ENCODE data around the gene PERP.
"Not testable (repeated sequence)": the region's sequence is repeated elsewhere in the genome, so short reads cannot be mapped to it uniquely, and the experiment has no call there.

PERP gene

GRCh38 chr6:138105446-138105845 is 1.8 kb downstream of the PERP start:
- DNase-seq (ENCODE audit: low read depth in 2 of 2), result no peak

GRCh38 chr6:138104618-138105213 is 2.5 kb downstream of the PERP start:
- DNase-seq (ENCODE audit: low read depth in 2 of 2), result no peak

DNA sequence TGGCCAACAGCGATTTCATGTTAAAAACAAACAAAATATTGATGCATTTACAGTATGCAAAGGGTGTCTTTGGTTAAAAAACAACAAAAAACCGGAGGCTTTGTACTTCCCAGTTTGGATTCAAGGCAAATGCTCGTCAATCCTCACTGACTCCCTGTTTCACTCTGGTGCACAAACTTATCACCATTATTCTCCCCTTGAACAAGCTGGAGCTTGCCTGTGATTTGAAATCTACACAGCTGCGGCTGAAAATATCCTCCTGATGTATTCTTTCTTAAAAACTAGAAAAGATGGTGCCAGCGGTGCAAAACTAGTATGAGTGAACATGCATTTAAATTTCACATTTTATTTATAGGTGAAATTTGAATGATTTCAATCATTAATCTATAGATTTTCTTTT is 3.3 kb downstream of the PERP start:
- no peak for DNase-seq (ENCODE audit: low read depth in 2 of 2)

- DNase-seq (ENCODE audit: low read depth in 2 of 2), result no peak
These were observed 5.1 kb downstream of the PERP start for GRCh38 chr6:138101946-138102731.

DNA sequence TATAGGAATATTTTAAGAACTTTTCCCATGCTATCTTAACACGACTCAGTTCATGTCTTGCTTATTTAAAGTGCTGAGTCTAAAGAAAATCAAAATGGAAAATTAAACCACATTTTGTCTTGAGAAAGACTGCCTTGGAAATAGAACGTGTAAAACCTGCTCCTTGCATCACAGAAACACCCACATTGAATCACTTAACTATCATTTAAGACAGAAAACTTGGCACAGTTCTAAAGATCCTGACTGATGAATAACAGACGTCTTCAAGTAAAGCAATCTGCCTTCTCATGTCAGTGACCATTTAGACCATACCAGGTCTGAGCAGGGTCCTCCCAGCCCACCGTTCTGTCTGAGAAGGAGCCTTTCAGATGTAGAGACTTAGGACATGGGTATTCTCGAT is 7.4 kb downstream of the PERP start:
- DNase-seq (ENCODE audit: low read depth in 2 of 2), result no peak

- DNase-seq (ENCODE audit: low read depth in 2 of 2), result no peak
These were observed 8.9 kb downstream of the PERP start for GRCh38 chr6:138098306-138098705.

DNA sequence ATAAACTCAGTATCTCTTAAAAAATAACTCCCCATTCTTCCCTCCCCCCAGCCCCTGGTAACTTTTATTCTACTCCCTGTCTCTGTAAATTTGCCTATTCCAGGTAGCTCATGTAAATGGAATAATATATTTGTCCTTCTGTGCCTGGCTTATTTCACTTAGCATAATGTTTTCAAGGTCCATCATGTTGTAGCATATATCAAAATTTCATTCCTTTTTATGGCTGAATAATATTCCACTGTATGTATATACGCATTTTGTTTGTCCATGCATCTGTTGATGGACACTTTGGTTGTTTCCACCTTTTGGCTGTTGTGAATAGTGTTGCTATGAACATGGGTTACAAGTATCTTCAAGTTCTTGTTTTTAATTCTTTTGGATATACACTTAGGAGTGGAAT is 13.0 kb downstream of the PERP start:
- DNase-seq (ENCODE audit: low read depth in 2 of 2), result no peak

GRCh38 chr6:138093632-138094031 is 13.6 kb downstream of the PERP start:
- DNase-seq (ENCODE audit: low read depth in 2 of 2), result no peak

DNA sequence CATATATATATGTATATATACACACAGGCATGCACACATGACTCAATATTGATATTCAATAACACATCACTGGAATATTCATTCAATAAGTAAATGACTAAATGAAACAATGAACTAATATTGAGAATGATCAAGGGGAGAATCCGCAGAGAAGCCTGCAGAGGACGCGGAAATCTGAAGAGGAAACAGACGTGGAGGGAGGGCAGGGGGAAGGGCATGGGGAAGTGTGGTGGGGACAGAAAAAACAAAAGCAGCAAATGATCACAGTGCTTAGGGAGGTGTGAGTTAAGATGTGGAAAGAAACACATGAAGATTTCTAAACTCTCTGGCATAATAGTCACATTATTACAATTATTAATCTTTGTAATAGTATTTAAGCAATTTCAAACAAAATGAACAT is 14.5 kb downstream of the PERP start:
- DNase-seq (ENCODE audit: low read depth in 2 of 2), result no peak

DNA sequence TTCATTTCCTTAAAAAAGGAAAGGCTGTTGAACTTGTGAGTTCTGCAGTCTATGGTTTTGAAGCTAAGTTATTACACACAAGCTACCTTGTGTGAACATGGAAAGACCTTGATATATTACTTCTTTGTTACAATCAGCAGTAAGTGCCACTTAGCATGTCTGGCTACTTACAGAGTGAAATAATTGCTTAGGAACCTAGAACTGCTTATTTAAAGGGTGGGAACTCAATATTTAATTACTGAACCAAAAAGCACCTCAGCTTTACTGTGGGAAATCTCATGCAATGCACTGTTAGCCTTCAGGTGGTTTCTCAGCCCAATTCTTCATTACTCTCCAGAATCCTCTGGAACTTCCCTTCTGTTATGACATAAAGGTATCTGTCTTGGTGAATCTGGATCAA is 17.9 kb downstream of the PERP start:
- no peak for DNase-seq (ENCODE audit: low read depth in 2 of 2)

DNA sequence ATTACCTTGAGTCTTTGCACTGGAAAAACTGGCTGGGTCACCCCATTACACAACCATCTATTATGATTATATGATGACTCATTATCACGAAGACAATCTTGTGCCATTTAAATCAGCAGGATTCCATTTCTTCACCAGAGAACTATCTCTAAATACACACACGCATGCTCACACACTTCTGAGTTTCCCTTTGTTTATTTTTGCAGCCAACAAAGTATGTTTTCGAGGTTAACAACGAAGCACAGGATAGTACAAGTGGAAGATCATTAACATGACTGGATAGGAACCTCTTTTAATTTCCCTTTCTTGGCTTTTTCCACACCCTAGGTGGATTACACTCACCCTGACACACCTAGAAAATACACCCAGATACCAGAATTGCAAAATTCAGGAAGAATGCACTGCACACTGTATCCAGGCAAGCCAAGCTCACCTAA is 18.9 kb downstream of the PERP start:
- DNase-seq (ENCODE audit: low read depth in 2 of 2), result no peak

GRCh38 chr6:138087593-138088325 is 19.5 kb downstream of the PERP start:
- no peak for DNase-seq (ENCODE audit: low read depth in 2 of 2)

DNA sequence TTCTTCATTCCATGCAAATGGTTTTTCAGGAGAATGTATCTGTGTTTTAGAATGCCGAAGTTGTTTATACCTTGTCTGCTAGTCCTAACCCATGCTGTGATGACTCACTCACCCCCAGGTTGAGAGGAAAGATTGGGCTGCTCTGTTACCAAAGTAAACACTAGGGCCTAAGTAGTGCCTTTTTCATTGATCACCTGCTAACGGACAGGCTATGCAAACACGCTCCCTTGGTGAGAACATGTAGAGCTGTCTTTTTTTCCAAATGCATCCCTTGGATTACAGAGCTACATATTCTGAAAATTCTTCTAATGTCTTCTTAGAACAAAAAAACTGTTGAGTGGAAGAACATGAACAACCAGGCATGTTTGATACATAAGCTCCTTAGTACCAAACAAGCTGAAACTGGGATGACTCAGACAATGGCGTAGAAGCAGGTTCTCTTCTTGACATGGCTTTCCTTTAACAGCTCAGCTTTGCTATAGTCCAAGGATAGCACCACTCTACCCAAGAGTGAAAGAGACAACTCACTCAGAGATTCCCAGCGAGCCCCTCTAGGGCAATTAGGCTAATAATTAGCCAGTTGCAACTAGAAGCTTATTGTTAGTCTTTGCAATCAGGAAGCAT is 20.5 kb downstream of the PERP start:
- DNase-seq (ENCODE audit: low read depth in 2 of 2), result no peak

GRCh38 chr6:138085839-138086222 is 21.4 kb downstream of the PERP start:
- DNase-seq (ENCODE audit: low read depth in 2 of 2), result no peak

- no peak for DNase-seq (ENCODE audit: low read depth in 2 of 2)
These were observed 22.0 kb downstream of the PERP start for GRCh38 chr6:138084904-138085838.

DNA sequence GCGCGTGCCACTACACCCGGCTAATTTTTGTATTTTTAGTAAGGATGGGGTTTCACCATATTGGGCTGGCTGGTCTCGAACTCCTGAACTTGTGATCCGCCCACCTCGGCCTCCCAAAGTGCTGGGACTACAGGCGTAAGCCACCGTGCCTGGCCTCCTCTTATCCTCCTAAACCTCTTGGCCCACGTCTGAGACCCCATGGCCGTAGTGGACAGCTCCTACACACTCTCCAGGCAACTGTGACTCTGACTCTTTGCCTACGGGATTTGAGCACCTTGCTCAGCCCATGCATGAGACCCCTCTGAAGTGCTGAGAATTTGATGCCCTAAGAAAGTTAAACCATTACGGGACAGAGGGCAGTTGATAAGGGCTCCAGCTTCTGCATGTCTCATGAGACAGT is 25.0 kb downstream of the PERP start:
- no peak for DNase-seq (ENCODE audit: low read depth in 2 of 2)

DNA sequence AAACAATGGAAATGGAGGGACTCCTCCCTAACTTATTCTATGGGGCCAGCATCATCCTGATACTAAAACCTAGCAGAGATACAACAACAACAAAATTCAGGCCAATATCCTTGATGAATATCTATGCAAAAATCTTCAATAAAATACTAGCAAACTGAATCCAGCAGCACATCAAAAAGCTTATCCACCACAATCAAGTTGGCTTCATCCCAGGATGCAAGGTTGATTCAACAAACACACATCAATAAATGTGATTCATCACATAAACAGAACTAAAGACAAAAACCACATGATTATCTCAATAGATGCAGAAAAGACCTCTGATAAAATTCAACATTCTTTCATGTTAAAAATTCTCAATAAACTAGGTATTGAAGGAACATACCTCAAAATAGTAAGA is 27.7 kb downstream of the PERP start:
- not testable (repeated sequence) for DNase-seq (ENCODE audit: low read depth in 2 of 2)

- no peak for DNase-seq (ENCODE audit: low read depth in 2 of 2)
These were observed 28.7 kb downstream of the PERP start for GRCh38 chr6:138078491-138078890.

GRCh38 chr6:138073264-138073663 is 34.0 kb downstream of the PERP start:
- DNase-seq (ENCODE audit: low read depth in 2 of 2), result no peak

DNA sequence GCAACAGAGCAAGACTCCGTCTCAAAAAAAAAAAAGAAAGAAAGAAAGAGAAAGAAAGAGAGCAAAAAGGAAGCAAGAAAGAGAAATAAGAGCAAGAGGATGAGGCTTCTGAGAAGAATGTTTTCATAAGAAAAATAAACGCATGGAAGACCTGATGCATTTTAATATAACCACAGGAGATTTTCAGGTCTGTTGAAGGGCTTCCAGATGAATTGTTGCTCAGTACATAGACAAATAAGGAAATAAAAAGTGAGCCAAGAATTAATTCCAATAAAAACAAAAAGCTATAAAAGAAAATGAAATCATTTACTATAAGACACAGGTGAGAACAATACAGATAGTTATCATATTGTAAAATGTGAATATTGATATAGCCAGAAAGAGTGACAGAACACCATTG is 43.5 kb downstream of the PERP start:
- DNase-seq (ENCODE audit: low read depth in 2 of 2), result no peak

DNA sequence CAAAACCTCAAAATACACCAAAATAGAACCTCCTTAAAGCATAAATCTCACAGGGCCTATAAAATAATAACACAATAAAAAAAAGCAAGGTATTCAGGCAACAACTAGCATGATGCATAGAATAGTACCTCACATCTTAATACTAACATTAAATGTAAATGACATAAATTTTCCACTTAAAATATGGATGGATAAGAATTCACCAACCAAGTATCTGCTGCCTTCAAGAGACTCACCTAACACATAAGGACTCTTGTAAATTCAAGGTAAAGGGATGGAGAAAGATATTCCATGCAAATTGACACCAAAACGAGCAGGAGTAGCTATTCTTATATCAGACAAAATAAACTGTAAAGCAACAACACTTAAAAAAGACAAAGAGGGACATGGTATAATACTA is 52.2 kb downstream of the PERP start:
- DNase-seq (ENCODE audit: low read depth in 2 of 2), result no peak
